Gastroesophageal sphincter (tissue), 4 donors: ENCODE data around the gene EFCAB14. TPM values are rescaled to one million over a fixed set of nuclear protein-coding genes. Genes with fewer than 3 reads are reported as not detected.

Source experiments
- ATAC-seq: fragments of 150-250 bp; one replicate; pipeline ENCODE4 v1.9.1; 2016; ENCODE audit warnings: mild to moderate bottlenecking, moderate library complexity
- H3K27ac ChIP-seq, 4 donors: fragments of 200-600 bp; sonication (generic) in 3 of 4; 1 replicate in 3 of 4; 2 replicates in 1 of 4; pipeline ENCODE4 v1.5.1; 2016 to 2019
- H3K27me3 ChIP-seq: fragments of 200-600 bp; sonication (generic); one replicate; pipeline ENCODE4 v1.5.1; 2019
- H3K36me3 ChIP-seq, 2 donors: fragments of 200-600 bp; sonication (generic); one replicate each; pipeline ENCODE4 v1.5.1; 2019; ENCODE audit warnings: control low read depth in 1 of 2
- H3K4me1 ChIP-seq, 3 donors: fragments of 200-600 bp; sonication (generic); 1 replicate in 2 of 3; 2 replicates in 1 of 3; pipeline ENCODE4 v1.5.1; 2016 to 2019; ENCODE audit warnings: control low read depth in 2 of 3
- H3K4me3 ChIP-seq, 2 donors: fragments of 200-600 bp; sonication (generic); one replicate each; pipeline ENCODE4 v1.5.1; 2019; ENCODE audit warnings: mild to moderate bottlenecking in 1 of 2, moderate library complexity in 1 of 2
- H3K9me3 ChIP-seq, 3 donors: fragments of 200-600 bp; sonication (generic); one replicate each; pipeline ENCODE4 v1.5.1; 2017 to 2019; ENCODE audit warnings: control low read depth in 2 of 3
- CTCF ChIP-seq, 4 experiments: fragments of 200-600 bp in 2 of 4; fragments of 450-650 bp in 2 of 4; sonication (generic) in 1 of 4; IDR thresholded peaks; one replicate each; pipeline ENCODE4 v1.5.1; 2017 to 2019; ENCODE audit warnings: antibody characterized with exemption in 4 of 4, mild to moderate bottlenecking in 2 of 4, moderate library complexity in 2 of 4
- EP300 ChIP-seq: sonication (generic); formaldehyde crosslinking; IDR thresholded peaks from one replicate; pipeline ENCODE4 v1.6.1; 2017; ENCODE audit warnings: antibody characterized with exemption, mild to moderate bottlenecking
- POLR2A ChIP-seq, 2 donors: fragments of 450-650 bp; IDR thresholded peaks; one replicate each; pipeline ENCODE4 v1.6.1; 2017; ENCODE audit warnings: antibody characterized with exemption in 2 of 2, mild to moderate bottlenecking in 2 of 2, moderate library complexity in 1 of 2
- POLR2AphosphoS5 ChIP-seq: sonication (generic); formaldehyde crosslinking; IDR thresholded peaks from one replicate; pipeline ENCODE4 v1.6.1; 2017; ENCODE audit warnings: antibody characterized with exemption
- WGBS, 2 donors: methylation state at CpG; one replicate each; pipeline ENCODE4 v1.1.5; 2018; ENCODE audit warnings: low coverage in 1 of 2; 5-methylcytosine and 5-hydroxymethylcytosine counted together
- total RNA-seq, 4 donors: library from RNA; depleted of rRNA; stranded (reverse); fragments of >200 nt; gene quantifications; one replicate each; pipeline ENCODE4 v1.1.0, GENCODE V29; 2016

The EFCAB14 gene
- total RNA-seq, 4 donors from 2014 or later = 109 to 133 (median 116) TPM

- no peaks in the 10 kb centered on the region for H3K9me3 ChIP-seq
- ATAC-seq = no peak
- no peaks in the 10 kb centered on the region for H3K36me3 ChIP-seq
- no peak overlapping the region for H3K27ac ChIP-seq
- H3K4me3 ChIP-seq = no peak overlapping the region
- no peak for TF ChIP-seq POLR2AphosphoS5
- no peak for TF ChIP-seq EP300
- TF ChIP-seq CTCF (IDR thresholded peaks at IDR 0.05) = no peak
- TF ChIP-seq POLR2A (IDR thresholded peaks at IDR 0.05) = no peak
- 67 to 88% methylated on average over 1 of the region's 1 CpG for WGBS, 2 donors
- peaks cover 0 to 4% (median 0%) of the 10 kb centered on the region in 3 donors for H3K4me1 ChIP-seq
- H3K27me3 ChIP-seq = peaks cover 40% of the 10 kb centered on the region
Observed at GRCh38 chr1:46753985-46754384, 35.1 kb upstream of the EFCAB14 start.

GRCh38 chr1:46749921-46750404, 31.0 kb upstream of the EFCAB14 start:
- no peaks in the 10 kb centered on the region for H3K9me3 ChIP-seq
- H3K27ac ChIP-seq = peak overlapping the region in 3 of 4 donors; percentile 36 to 70 (median 57)
- ATAC-seq = peak; percentile 87
- H3K4me3 ChIP-seq = no peak overlapping the region
- WGBS, 2 donors = 42 to 44% methylated on average over 4 to 7 of the region's 7 CpGs
- H3K36me3 ChIP-seq = no peaks in the 10 kb centered on the region
- H3K27me3 ChIP-seq = peaks cover 48% of the 10 kb centered on the region
- H3K4me1 ChIP-seq = peaks cover 0 to 8% (median 0%) of the 10 kb centered on the region in 3 donors
- TF ChIP-seq EP300 (no peak), POLR2A (IDR thresholded peaks at IDR 0.05) (no peak), CTCF (IDR thresholded peaks at IDR 0.05) (no peak), POLR2AphosphoS5 (no peak)

- H3K4me3 ChIP-seq = no peak overlapping the region
- ATAC-seq = peak; percentile 14
- TF ChIP-seq POLR2AphosphoS5 (no peak), CTCF (IDR thresholded peaks at IDR 0.05) (no peak), POLR2A (IDR thresholded peaks at IDR 0.05) (no peak), EP300 (no peak)
- no peaks in the 10 kb centered on the region for H3K9me3 ChIP-seq
- 57% methylated on average over 1 of the region's 1 CpG; no CpG with 5 or more reads in 1 of the 2 donors for WGBS, 2 donors
- H3K36me3 ChIP-seq = no peaks in the 10 kb centered on the region
- H3K27me3 ChIP-seq = peaks cover 48% of the 10 kb centered on the region
- peaks cover 0 to 8% (median 0%) of the 10 kb centered on the region in 3 donors for H3K4me1 ChIP-seq
- H3K27ac ChIP-seq = peak overlapping the region in 3 of 4 donors; percentile 36 to 70 (median 57)
Observed at GRCh38 chr1:46749404-46749803, 30.5 kb upstream of the EFCAB14 start.

- no peaks in the 10 kb centered on the region for H3K9me3 ChIP-seq
- TF ChIP-seq CTCF (IDR thresholded peaks at IDR 0.05) (peak; percentile 17 to 63 (median 50)), POLR2A (IDR thresholded peaks at IDR 0.05) (no peak), EP300 (no peak)
- no peak overlapping the region for H3K27ac ChIP-seq
- no peaks in the 10 kb centered on the region for H3K36me3 ChIP-seq
- peak; percentile 52 for ATAC-seq
- H3K27me3 ChIP-seq = peaks cover 54% of the 10 kb centered on the region
- no peak overlapping the region for H3K4me3 ChIP-seq
- WGBS, 2 donors = 29 to 37% methylated on average over 3 to 4 of the region's 5 CpGs
- peaks cover 0 to 8% (median 0%) of the 10 kb centered on the region in 3 donors for H3K4me1 ChIP-seq
Observed at GRCh38 chr1:46747683-46748288, 28.9 kb upstream of the EFCAB14 start.

GRCh38 chr1:46742069-46742468, 23.2 kb upstream of the EFCAB14 start:
- ATAC-seq = no peak
- no peak overlapping the region for H3K4me3 ChIP-seq

More at GRCh38 chr1:46742069-46742468, 23.2 kb upstream of the EFCAB14 start:
- Histone ChIP-seq H3K9me3 (no peaks in the 10 kb centered on the region), H3K4me1 (no peaks in the 10 kb centered on the region), H3K36me3 (no peaks in the 10 kb centered on the region), H3K27me3 (peaks cover 35% of the 10 kb centered on the region), H3K27ac (no peak overlapping the region)
- 64 to 67% methylated on average over 1 to 2 of the region's 3 CpGs for WGBS, 2 donors
- TF ChIP-seq POLR2A (IDR thresholded peaks at IDR 0.05) = no peak
- TF ChIP-seq EP300 = no peak
- TF ChIP-seq CTCF (IDR thresholded peaks at IDR 0.05) = no peak
- no peak for TF ChIP-seq POLR2AphosphoS5
